Thymus (tissue), 11 donors: ENCODE data around the gene PPARG. TPM values are rescaled to one million over a fixed set of nuclear protein-coding genes. Genes with fewer than 3 reads are reported as not detected.
"Not testable (repeated sequence)": the region's sequence is repeated elsewhere in the genome, so short reads cannot be mapped to it uniquely, and the experiment has no call there.

ENCODE experiments used
- DNase-seq, 9 donors: peaks; one replicate each; pipeline ENCODE4 v3.0.0-alpha.2; 2013; ENCODE audit warnings: low spot score in 9 of 9, low read depth in 6 of 9, missing footprints in 1 of 9
- H3K27ac ChIP-seq, 2 donors: one replicate each; pipeline ENCODE4 v1.5.1; 2013; ENCODE audit warnings: control low read depth in 1 of 2, low read depth in 1 of 2, low read length in 1 of 2, mild to moderate bottlenecking in 1 of 2, moderate library complexity in 1 of 2
- H3K27me3 ChIP-seq, 2 donors: one replicate each; pipeline ENCODE4 v1.5.1; 2013; ENCODE audit warnings: low read length in 1 of 2; ENCODE audit not compliant: control insufficient read depth in 2 of 2, insufficient read depth in 1 of 2
- H3K36me3 ChIP-seq, 2 donors: one replicate each; pipeline ENCODE4 v1.5.1; 2013; ENCODE audit warnings: low read length in 1 of 2, mild to moderate bottlenecking in 1 of 2, moderate library complexity in 1 of 2; ENCODE audit not compliant: control insufficient read depth in 2 of 2, insufficient read depth in 2 of 2
- H3K4me1 ChIP-seq, 2 donors: one replicate each; pipeline ENCODE4 v1.5.1; 2013; ENCODE audit warnings: low read length in 2 of 2; ENCODE audit not compliant: control insufficient read depth in 2 of 2, insufficient read depth in 2 of 2
- H3K4me3 ChIP-seq, 2 donors: one replicate each; pipeline ENCODE4 v1.5.1; 2013; ENCODE audit warnings: low read length in 2 of 2, control low read depth in 1 of 2, mild to moderate bottlenecking in 1 of 2
- H3K9me3 ChIP-seq, 2 donors: one replicate each; pipeline ENCODE4 v1.5.1; 2013; ENCODE audit warnings: low read length in 1 of 2, mild to moderate bottlenecking in 1 of 2; ENCODE audit not compliant: control insufficient read depth in 2 of 2, insufficient read depth in 1 of 2
- WGBS: extraction: QIAGEN DNeasy Blood & Tissue Kit; methylation state at CpG from one replicate; pipeline ENCODE4 v1.1.7; 2013; 5-methylcytosine and 5-hydroxymethylcytosine counted together
- polyA plus RNA-seq: library from polyadenylated mRNA; stranded (reverse); fragments of 200-250 nt; gene quantifications from one replicate; pipeline ENCODE4 v1.2.3, GENCODE V29; 2013
- total RNA-seq: library from RNA; stranded (reverse); fragments of 120-200 nt; gene quantifications from one replicate; pipeline ENCODE4 v1.2.4, GENCODE V29; 2013
- donor health status: healthy.

The PPARG gene
- total and polyA plus RNA-seq, 2 donors: 4.3 to 8.8 TPM

DNA sequence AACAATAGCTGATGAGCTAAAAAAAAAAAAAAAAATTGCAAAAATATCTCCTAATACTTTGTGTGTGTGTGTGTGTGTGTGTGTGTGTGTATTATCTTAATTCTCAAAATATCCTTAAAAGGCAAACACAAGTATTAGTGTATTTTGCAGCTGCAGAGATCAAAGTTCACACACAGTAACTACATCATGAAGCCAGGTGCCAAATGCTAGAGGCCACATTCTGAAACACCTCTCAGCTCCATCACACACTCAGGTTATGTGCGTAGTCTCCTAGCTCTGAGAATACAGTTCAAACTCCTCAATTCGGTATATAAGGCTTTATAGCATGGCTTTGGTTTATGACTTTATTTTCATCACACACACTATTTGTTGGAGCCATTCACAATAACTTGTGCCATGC is 33.5 kb upstream of the PPARG start:
- Histone ChIP-seq H3K4me1 (no peaks in the 10 kb centered on the region), H3K9me3 (no peaks in the 10 kb centered on the region), H3K27ac (no peak overlapping the region), H3K36me3 (no peaks in the 10 kb centered on the region), H3K27me3 (no peaks in the 10 kb centered on the region), H3K4me3 (no peak overlapping the region)
- DNase-seq: peak in 1 of 9 donors; percentile 7
- 98% methylated on average over 2 of the region's 2 CpGs for WGBS

DNA sequence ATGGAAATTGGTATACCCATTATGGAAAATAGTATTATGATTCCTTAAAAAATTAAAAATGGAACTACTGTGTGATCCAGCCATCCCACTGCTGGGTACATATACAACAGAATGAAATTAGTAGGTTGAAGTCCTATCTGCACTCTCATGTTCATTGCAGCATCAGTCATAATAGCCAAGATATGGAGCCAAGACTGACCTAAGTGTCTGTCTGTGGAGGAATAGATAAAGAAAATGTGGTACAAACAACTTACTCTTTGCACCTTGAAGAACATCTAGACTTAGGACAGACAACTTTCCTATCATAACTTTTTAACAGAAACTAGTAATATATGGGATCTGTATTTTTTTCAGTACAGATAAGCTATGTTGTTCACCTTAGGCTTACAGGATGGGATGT is 30.0 kb upstream of the PPARG start:
- Histone ChIP-seq H3K27me3 (no peaks in the 10 kb centered on the region), H3K4me1 (no peaks in the 10 kb centered on the region), H3K27ac (no peak overlapping the region), H3K4me3 (no peak overlapping the region), H3K36me3 (no peaks in the 10 kb centered on the region), H3K9me3 (no peaks in the 10 kb centered on the region)
- DNase-seq: no peak

DNA sequence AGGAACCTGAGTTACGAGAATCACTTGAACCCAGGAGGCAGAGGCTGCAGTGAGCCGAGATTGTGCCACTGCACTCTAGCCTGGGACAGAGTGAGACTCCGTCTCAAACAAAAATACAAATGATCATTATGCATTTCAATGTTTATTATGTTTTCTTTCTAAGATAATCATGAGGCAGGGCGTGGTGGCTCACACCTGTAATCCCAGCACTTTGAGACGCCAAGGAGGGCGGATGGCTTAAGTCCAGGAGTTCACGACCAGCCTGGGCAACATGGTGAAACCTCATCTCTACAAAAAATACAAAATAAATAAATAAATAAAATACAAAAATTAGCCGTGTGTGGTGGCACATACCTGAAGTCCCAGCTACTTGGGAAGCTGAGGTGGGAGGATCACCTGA is 26.7 kb upstream of the PPARG start:
- H3K4me3 ChIP-seq, H3K4me1 ChIP-seq, H3K27me3 ChIP-seq, H3K9me3 ChIP-seq, H3K27ac ChIP-seq, DNase-seq, H3K36me3 ChIP-seq: not testable (repeated sequence)
- WGBS: 96% methylated on average over 8 of the region's 8 CpGs

DNA sequence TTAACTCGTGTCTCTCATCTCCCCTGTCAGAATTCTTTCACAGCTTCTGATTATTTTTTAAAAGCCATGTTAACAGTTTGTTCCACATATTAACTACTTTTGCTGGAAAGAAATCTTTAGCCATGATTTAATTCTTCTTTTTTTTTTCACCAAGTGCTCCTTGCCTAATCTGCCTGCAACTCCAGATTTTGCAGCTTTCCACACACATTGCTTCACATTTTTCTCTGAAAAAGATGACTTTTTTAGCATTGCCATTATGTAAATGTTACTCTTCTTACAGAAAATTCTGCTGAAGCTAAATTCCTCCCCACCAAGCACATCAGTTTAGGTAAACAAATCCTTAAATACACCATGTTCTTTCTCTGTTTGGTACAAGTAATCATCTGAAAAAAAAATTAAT is 23.4 kb upstream of the PPARG start:
- Histone ChIP-seq H3K36me3 (no peaks in the 10 kb centered on the region), H3K4me1 (no peaks in the 10 kb centered on the region), H3K27ac (no peak overlapping the region), H3K9me3 (no peaks in the 10 kb centered on the region), H3K4me3 (no peak overlapping the region), H3K27me3 (no peaks in the 10 kb centered on the region)
- 24% methylated on average over 1 of the region's 1 CpG for WGBS
- no peak for DNase-seq

DNA sequence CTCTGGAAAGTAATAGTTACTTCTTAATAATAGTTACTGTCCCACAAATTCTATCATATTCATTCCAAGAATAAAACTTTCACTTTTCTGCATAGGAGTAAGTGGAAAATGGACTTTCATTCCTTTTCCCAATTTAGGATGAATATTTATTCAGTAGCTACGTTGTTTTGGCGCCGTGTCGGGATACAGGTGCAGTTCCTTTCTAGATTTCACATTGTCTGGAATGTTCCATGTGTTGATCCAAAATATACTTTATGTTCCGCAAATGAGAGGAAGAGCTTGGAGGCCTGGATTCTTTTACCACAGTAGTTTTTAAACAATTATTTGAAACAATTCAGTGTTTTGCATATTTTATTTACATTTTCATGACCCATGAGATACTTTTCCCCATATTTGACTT is 22.8 kb upstream of the PPARG start:
- no peaks in the 10 kb centered on the region for H3K4me1 ChIP-seq
- no peak for DNase-seq
- H3K27ac ChIP-seq: no peak overlapping the region
- no peaks in the 10 kb centered on the region for H3K36me3 ChIP-seq
- 97% methylated on average over 5 of the region's 5 CpGs for WGBS
- H3K27me3 ChIP-seq: no peaks in the 10 kb centered on the region
- no peaks in the 10 kb centered on the region for H3K9me3 ChIP-seq
- no peak overlapping the region for H3K4me3 ChIP-seq

DNA sequence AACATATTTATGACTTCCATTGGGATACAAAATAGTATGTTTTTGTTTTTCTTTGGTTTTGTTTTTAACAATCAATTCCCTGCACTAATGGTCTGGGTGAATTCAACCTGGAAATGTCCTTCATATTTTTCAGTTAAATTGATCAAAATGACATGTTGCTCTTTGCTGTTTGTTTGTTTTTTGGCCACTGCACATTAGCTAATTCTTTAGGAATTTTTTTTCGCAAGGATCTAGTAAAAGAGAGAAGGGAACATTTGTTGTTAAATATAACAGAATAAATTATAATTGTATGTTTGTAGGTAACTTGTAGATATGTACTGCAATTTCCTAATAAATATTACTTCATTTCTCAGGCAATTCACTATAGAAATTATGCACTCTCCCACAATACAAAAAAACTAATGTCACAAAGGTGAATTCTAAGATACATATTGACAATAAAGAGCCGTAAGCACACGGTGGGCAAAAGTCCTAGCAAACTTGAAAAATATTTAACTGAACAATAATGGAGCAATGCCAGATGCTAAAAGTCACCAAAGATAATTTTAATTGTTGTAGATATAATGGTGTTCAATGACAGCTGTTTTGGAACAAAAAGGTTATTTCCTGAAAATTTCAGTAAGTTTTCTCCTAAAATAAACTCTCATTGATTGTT is 21.4 kb upstream of the PPARG start:
- Histone ChIP-seq H3K4me3 (no peak overlapping the region), H3K27me3 (no peaks in the 10 kb centered on the region), H3K4me1 (no peaks in the 10 kb centered on the region), H3K36me3 (no peaks in the 10 kb centered on the region), H3K27ac (no peak overlapping the region), H3K9me3 (no peaks in the 10 kb centered on the region)
- no peak for DNase-seq
- WGBS: 99% methylated on average over 3 of the region's 3 CpGs

DNA sequence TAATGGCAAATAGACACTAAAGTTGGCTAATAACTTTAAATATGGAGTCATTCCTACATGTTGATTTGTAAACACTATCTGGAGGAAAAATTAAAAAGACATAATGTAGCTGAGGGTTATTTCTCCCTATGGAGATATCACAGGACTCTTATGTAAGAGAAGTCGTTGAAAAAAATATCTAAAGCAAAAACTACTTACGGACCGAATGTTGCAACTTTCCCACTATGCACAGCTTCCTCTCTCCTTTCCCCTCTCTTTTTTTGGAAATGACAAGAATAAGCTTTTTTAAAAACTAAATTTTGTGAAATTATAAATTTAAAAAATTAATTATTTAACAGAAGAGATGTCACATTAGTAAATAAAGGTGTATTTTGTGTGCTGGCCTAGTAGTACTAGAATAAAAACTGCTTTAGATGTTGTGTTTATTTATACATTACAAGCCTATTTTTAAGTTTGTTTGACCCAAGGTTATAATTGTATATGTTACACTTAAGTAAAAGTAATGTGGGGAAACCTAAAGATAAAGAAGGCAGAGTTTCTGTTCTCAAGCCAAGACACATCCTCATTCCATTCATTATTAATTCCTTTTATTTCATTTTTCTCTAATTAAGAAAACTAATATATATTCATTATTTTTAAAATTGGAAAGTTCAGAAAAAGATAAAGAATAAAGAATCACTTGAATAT is 20.7 kb upstream of the PPARG start:
- no peak overlapping the region for H3K4me3 ChIP-seq
- no peak overlapping the region for H3K27ac ChIP-seq
- no peaks in the 10 kb centered on the region for H3K27me3 ChIP-seq
- no peaks in the 10 kb centered on the region for H3K4me1 ChIP-seq
- no peaks in the 10 kb centered on the region for H3K36me3 ChIP-seq
- H3K9me3 ChIP-seq: no peaks in the 10 kb centered on the region
- no peak for DNase-seq
- WGBS: 94% methylated on average over 3 of the region's 3 CpGs

DNA sequence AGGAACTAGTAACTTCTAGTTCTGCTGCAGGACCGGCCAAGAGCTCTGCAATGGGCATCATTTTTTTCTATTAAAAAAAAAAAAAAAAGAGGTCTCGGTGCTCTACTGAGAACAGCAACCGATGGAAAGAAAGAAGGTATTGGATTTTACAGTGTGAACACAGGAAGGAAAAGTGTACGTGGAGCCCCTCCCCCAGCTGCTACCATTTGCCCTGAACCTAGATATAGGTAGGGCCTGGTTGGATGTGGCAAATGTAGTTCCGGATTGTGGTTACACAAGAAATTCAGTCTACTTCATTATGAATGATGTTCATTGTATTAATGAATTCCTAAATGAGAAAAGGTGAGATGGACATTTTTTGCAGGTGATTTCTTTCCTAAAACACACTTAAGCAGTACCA is 17.9 kb upstream of the PPARG start:
- DNase-seq: no peak

DNA sequence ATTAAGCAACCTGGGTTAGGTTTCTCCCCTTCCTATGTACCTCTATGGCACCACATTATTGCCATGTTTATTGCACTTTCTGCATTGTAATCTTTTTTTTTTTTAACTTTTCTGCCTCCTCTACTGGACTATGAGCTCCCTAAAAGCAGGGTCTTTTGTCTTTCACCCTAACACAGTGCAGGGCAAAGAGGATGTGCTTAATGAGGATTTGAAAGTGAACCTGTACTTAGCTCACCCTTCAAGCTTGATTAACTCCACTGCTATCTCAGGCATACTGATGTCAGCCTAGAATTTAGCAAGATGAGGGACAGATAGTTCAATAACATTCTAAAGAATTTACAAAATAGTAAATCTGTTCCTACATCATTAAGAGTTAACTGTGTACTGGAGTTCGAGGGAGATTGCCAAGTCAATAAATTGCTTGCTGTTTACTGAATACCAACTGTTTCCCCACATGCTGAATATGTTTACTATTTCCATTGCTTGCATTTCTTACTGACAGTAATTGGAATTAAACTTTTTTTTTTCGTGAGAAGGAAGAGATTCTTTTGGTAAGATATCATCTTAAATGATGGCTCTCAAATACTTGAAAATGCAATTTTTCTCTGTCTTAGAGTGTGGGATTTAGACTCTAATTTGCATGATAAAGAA is 15.7 kb upstream of the PPARG start:
- no peak overlapping the region for H3K27ac ChIP-seq
- H3K4me1 ChIP-seq: no peaks in the 10 kb centered on the region
- no peaks in the 10 kb centered on the region for H3K36me3 ChIP-seq
- no peaks in the 10 kb centered on the region for H3K9me3 ChIP-seq
- no peaks in the 10 kb centered on the region for H3K27me3 ChIP-seq
- DNase-seq: no peak
- 93% methylated on average over 2 of the region's 2 CpGs for WGBS
- no peak overlapping the region for H3K4me3 ChIP-seq

More for the DNA sequence above, 17.9 kb upstream of the PPARG start:
- H3K27me3 ChIP-seq: no peaks in the 10 kb centered on the region
- no peaks in the 10 kb centered on the region for H3K36me3 ChIP-seq
- no peaks in the 10 kb centered on the region for H3K9me3 ChIP-seq
- no peaks in the 10 kb centered on the region for H3K4me1 ChIP-seq
- no peak overlapping the region for H3K4me3 ChIP-seq
- no peak overlapping the region for H3K27ac ChIP-seq
- WGBS: 91% methylated on average over 5 of the region's 5 CpGs
